Psoas muscle (tissue), 8 donors: Measurements from ENCODE around the gene CST11. TPM values are rescaled to one million over a fixed set of nuclear protein-coding genes. Genes with fewer than 3 reads are reported as not detected.

Experiments
- ATAC-seq, 4 donors: fragments of 200-7000 bp; cut with Tn5 transposase; one replicate each; pipeline ENCODE4 v1.9.1; 2020; ENCODE audit warnings: moderate library complexity in 3 of 4, mild to moderate bottlenecking in 2 of 4
- DNase-seq, 2 donors: peaks; one replicate each; pipeline ENCODE4 v3.0.0-alpha.2; 2020
- H3K27ac ChIP-seq: fragments of 200-600 bp; one replicate; pipeline ENCODE4 v1.8.0; 2022
- H3K27me3 ChIP-seq, 3 donors: fragments of 200-600 bp in 1 of 3; one replicate each; pipeline versions ENCODE4 v1.6.1 to v1.8.0; 2013 to 2022; ENCODE audit warnings: low read length in 2 of 3, mild to moderate bottlenecking in 2 of 3, moderate library complexity in 1 of 3; ENCODE audit not compliant: insufficient read depth in 3 of 3
- H3K36me3 ChIP-seq, 2 donors: fragments of 200-600 bp in 1 of 2; one replicate each; pipeline versions ENCODE4 v1.6.1 to v1.8.0; 2013 to 2022; ENCODE audit warnings: low read depth in 1 of 2, mild to moderate bottlenecking in 1 of 2, moderate library complexity in 1 of 2; ENCODE audit not compliant: insufficient read depth in 1 of 2
- H3K4me1 ChIP-seq: fragments of 200-600 bp; one replicate; pipeline ENCODE4 v1.8.0; 2022
- H3K4me3 ChIP-seq: fragments of 200-600 bp; one replicate; pipeline ENCODE4 v1.8.0; 2022; ENCODE audit warnings: mild to moderate bottlenecking
- H3K9me3 ChIP-seq: fragments of 200-600 bp; one replicate; pipeline ENCODE4 v1.8.0; 2022
- CTCF ChIP-seq: fragments of 200-600 bp; IDR thresholded peaks from one replicate; pipeline ENCODE4 v1.8.0; 2022; ENCODE audit warnings: antibody characterized with exemption
- WGBS, 3 donors: extraction: QIAGEN DNeasy Blood & Tissue Kit; methylation state at CpG; one replicate each; pipeline versions ENCODE4 v1.1.6 to v1.1.7; 2013; 5-methylcytosine and 5-hydroxymethylcytosine counted together
- intact Hi-C, 2 donors: fragments of 100-400 bp; cut with DNase I; formaldehyde crosslinking; loops; one replicate each; pipeline versions ENCODE4 v1.11.0 to v1.14.2; 2022
- polyA plus RNA-seq, 3 donors: library from polyadenylated mRNA; stranded (reverse); fragments of 200-250 nt; gene quantifications; one replicate each; pipeline ENCODE4 v1.2.3, GENCODE V29; 2013
- total RNA-seq, 4 donors: library from RNA; stranded (reverse); fragmentation: NEBNext Ultra II Directional in 2 of 4; extraction: Animal tissue kit (Norgen Biotek cat#: 25700) in 2 of 4; gene quantifications; one replicate each; pipeline versions ENCODE4 v1.2.1 to v1.2.4, GENCODE V29; 2021 to 2023
- donor health status: healthy with polysubstance abuse.
- donor health status: DM: no; HTN: no; CAD: no; lungs with moderate emphysema.
- donor health status: Bipolar disorder and iron deficiency.
- donor health status: healthy.
- donor health status: DM: yes; HTN: yes; CAD: no.
- donor health status: DM: no; HTN: no; CAD: no.
- donor health status: DM: no; HTN: no; CAD: no.
- donor health status: DM: yes; HTN: yes; CAD: no.

Gene CST11
- total and polyA plus RNA-seq, 7 donors = not detected

GRCh38 chr20:23404196-23404595, 48.5 kb downstream of the CST11 start:
- peaks cover 35% of the 10 kb centered on the region for H3K4me1 ChIP-seq
- no peaks in the 10 kb centered on the region for H3K9me3 ChIP-seq
- 56 to 80% (median 58%) methylated on average over 3 of the region's 3 CpGs for WGBS, 3 donors
- no peak for TF ChIP-seq CTCF
- H3K36me3 ChIP-seq = no peaks in the 10 kb centered on the region
- intact Hi-C loops = no loop called here
- no peaks in the 10 kb centered on the region for H3K27me3 ChIP-seq
- DNase-seq (no peak), ATAC-seq (peak; percentile 72 to 92 (median 84))
- no peak overlapping the region for H3K27ac ChIP-seq
- H3K4me3 ChIP-seq = no peak overlapping the region

GRCh38 chr20:23403751-23404150, 48.9 kb downstream of the CST11 start:
- WGBS, 3 donors = 74 to 82% (median 80%) methylated on average over 5 of the region's 5 CpGs
- ATAC-seq (no peak), DNase-seq (no peak)
- Histone ChIP-seq H3K27me3 (no peaks in the 10 kb centered on the region), H3K4me1 (peaks cover 31% of the 10 kb centered on the region), H3K36me3 (no peaks in the 10 kb centered on the region), H3K9me3 (no peaks in the 10 kb centered on the region), H3K4me3 (no peak overlapping the region), H3K27ac (no peak overlapping the region)
- TF ChIP-seq CTCF = no peak
- intact Hi-C loops = no loop called here

GRCh38 chr20:23401051-23401450, 51.6 kb downstream of the CST11 start:
- intact Hi-C loops = no loop called here
- TF ChIP-seq CTCF = no peak
- ATAC-seq (peak in 2 of 4 donors; percentile 32 to 59), DNase-seq (no peak)
- no peak overlapping the region for H3K4me3 ChIP-seq
- no peaks in the 10 kb centered on the region for H3K27me3 ChIP-seq
- no peaks in the 10 kb centered on the region for H3K9me3 ChIP-seq
- 34 to 49% (median 36%) methylated on average over 5 of the region's 5 CpGs for WGBS, 3 donors
- H3K36me3 ChIP-seq = no peaks in the 10 kb centered on the region
- H3K27ac ChIP-seq = peak overlapping the region; percentile 1
- H3K4me1 ChIP-seq = peaks cover 32% of the 10 kb centered on the region

Other genes starting within 250 kb of the CST11 start
- gene NXT1, start 102.1 kb downstream of the CST11 start, total RNA-seq = 10 to 100 TPM in 3 of 4 donors, 1 to 10 TPM in 1; 6.7 to 18.9 (median 11.1) TPM
- gene NXT1, start 102.1 kb downstream of the CST11 start, polyA plus RNA-seq = 10 to 100 TPM in 2 of 3 donors, 1 to 10 TPM in 1; 8.9 to 29.9 (median 11.4) TPM
- 10 to 100 TPM in 3 of 4 donors, 1 to 10 TPM in 1; 9.7 to 20.7 (median 11.9) TPM for gene GZF1, start 90.7 kb downstream of the CST11 start, total RNA-seq
- gene GZF1, start 90.7 kb downstream of the CST11 start, polyA plus RNA-seq = 10 to 100 TPM in 1 of 3 donors, 1 to 10 TPM in 2; 5.3 to 10.5 (median 6.8) TPM
- gene NAPB, start 31.4 kb downstream of the CST11 start, total RNA-seq = 1 to 10 TPM; 2.5 to 5.0 (median 3.5) TPM
- 10 to 100 TPM in 1 of 3 donors, 1 to 10 TPM in 2; 1.8 to 12.3 (median 3.0) TPM for gene NAPB, start 31.4 kb downstream of the CST11 start, polyA plus RNA-seq
- gene CSTL1, start 13.2 kb downstream of the CST11 start, total RNA-seq = not detected
- not detected for gene CSTL1, start 13.2 kb downstream of the CST11 start, polyA plus RNA-seq
- not detected for gene CST8, start 38.2 kb upstream of the CST11 start, total RNA-seq
- gene CST8, start 38.2 kb upstream of the CST11 start, polyA plus RNA-seq = not detected
- gene CST9L, start 115.6 kb upstream of the CST11 start, total RNA-seq = not detected
- not detected for gene CST9L, start 115.6 kb upstream of the CST11 start, polyA plus RNA-seq
- gene CST9, start 153.0 kb upstream of the CST11 start, total RNA-seq = not detected
- not detected for gene CST9, start 153.0 kb upstream of the CST11 start, polyA plus RNA-seq
- 100 to 1,000 TPM; 422 to 713 (median 508) TPM for gene CST3, start 185.1 kb upstream of the CST11 start, total RNA-seq
- 100 to 1,000 TPM; 374 to 415 (median 394) TPM for gene CST3, start 185.1 kb upstream of the CST11 start, polyA plus RNA-seq
- not detected for gene CST4, start 236.2 kb upstream of the CST11 start, total RNA-seq
- gene CST4, start 236.2 kb upstream of the CST11 start, polyA plus RNA-seq = not detected